ENCODE measurements around the gene MACF1.
"Not testable (repeated sequence)": the region's sequence is repeated elsewhere in the genome, so short reads cannot be mapped to it uniquely, and the experiment has no call there.

MACF1 gene

DNA sequence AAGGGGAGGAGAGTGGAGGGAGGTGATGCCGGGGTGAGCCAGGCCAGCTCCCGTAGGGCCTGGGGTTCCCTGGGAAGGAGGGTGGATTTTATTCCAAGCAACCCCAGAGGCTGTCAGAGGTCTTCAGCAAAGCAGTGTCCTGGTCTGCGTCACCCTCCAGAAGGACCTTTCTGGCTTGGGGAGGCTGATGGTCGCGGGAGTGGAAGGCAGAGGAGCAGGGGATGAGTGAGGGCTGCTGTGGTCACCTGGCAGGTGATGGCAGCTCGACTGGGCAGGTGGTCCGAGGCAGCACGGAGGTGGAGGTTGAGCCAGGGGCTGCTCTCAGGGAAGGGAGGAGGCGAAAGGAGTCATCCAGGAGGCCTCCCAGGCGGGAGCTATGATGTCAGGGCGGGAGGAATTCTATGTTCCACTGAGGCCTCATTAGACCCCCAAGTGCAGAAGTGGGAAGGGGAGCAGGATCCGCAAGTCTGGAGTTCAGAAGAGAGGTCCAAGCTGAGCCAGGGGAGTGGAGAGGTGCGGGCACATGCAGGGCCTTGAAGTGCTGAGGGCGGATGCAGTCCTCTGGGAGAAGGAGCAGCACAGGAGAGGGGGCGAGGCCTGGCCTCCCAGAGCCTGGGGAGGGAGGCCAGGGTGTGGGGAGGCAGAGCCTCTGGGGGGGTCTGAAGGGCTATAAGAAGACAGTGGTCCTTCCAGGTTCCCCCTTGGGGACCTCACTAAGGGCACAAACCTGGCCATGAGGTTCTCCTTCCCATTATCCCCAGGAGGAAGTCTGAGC, 320.3 kb downstream of the MACF1 start:
- DNase-seq = no peak

DNA sequence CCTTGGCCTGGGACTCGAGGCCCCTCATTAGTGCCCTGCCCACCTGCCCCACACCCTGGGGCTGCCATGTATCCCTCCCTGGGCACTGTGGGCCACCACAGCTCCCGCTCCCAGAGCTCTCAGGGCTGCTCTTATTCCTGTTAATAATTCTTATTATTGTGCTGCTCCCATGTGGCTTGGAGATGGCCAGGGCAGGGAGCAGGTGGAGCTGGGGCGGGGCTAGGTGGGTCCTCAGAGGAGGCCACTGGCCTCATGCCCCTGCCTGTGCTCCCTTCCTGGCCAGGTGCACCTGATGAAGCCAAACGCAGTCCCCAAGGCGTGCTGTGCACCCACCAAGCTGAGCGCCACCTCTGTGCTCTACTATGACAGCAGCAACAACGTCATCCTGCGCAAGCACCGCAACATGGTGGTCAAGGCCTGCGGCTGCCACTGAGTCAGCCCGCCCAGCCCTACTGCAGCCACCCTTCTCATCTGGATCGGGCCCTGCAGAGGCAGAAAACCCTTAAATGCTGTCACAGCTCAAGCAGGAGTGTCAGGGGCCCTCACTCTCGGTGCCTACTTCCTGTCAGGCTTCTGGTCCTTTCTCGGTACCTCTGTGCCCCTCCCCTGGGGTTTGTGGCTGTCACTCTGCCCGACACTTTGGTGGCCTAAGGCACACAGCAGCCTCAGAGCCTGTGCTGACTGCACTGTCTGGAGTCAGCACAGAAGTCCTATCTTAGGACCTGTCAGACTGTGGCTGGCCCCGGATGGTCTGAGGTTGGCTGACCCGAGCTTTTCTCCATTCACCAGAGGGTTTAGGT, 321.1 kb downstream of the MACF1 start:
- no peak for DNase-seq

DNA sequence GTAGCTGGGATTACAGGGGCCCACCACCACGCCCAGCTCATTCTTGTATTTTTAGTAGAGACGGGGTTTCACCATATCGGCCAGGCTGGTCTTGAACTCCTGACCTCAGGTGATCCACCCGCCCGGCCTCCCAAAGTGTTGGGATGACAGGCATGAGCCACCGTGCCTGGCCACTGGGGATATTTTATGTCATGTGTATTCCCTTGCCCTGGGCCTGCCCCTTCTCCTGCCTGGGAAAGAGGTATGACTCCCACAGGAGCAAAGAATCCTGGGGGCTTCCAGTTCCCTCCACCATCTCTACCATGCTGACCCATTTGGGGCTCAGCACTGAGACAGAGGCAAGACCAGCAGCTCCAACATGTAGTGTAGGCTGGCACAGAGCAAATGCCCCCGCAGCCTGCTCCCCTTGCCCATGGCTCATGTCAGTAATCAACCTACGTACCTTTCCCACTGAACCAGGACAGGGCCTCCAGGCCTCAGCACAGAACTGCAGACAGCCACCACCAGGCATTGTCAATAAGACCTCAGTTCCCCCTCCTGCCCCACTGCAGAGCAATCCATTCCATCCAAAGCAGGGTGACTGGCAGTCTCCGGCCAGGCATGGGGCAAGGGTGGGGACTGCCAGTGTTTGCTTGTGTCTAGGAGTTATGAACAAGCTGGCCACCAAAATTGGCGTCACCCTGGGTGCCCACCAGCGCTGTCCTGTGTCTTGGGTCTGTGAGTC, 322.1 kb downstream of the MACF1 start:
- DNase-seq = no peak

DNA sequence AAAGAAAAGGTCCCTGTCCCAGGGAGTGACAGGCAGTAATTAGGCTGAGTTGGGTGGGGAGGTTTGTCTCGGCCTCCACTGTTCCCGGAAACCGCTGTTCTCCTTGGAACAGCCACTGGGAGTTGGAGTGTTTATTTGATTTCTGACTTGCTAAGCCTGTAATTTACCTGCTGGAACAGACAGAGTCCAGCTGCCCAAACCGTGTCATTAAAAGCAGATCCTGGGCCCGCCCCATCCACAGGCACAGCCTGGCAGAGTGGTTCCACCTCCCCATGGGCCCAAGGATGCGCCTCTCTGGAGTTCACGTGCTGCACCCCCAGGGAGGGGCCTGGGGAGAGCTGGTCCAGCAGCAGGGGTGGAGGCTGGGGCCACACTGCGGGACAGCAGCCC, 322.7 kb downstream of the MACF1 start:
- not testable (repeated sequence) for DNase-seq

DNA sequence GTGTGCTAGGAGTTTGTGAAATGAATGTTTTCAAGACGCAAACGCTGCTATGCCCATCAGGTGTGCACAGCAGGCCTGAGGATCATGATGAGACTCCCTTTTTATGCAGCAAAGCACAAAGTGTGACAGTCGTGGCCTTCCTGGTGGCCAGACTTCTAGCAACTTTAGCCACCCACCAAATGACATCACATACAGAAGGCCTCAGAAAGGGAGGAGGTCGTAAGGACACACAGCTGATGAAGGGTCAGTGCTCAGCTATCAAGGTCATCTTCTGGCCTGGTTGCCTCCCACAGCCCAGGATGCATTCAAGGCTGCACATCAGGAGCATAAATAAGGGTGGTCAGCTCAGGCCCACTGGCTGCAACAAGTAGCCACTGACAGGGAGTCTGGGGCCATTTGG, 323.6 kb downstream of the MACF1 start:
- no peak for DNase-seq

DNA sequence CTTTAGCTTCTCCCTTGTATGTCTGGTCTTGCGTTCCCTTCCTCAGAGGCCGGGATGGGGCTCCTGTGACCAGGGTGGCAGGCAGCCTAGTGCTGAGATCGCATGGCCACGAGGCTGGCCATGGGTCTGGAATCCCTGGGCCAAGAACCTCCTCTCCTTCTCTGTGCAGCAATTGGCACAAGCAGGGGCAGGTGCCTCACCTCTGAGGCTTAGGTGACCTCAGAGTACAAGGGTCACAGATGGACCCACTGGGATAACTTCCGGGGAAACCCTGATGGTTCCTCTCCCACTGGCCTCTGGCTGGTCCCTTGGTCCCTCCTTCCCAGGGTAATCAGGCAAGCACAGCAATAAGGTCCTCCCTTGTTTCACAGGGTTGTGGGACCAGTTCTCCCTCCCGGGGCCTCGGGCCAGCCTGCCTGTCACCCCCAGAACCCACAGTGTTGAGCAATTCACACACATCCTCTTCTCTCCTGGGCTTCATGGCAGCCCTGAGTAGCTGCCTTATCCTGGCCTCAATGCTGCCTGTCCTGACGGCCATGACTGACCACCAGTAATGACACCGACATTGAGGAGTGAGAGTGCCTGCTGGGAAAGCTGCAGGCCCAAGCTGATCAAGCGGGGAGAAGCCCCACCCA, 325.5 kb downstream of the MACF1 start:
- DNase-seq = no peak

- no peak for DNase-seq
These were observed 327.0 kb downstream of the MACF1 start for GRCh38 chr1:39531526-39531925.

- DNase-seq = no peak
These were observed 328.9 kb downstream of the MACF1 start for GRCh38 chr1:39533442-39533841.
